HepG2 (cell line): ENCODE results near the gene SLC25A25. TPM values are rescaled to one million over a fixed set of nuclear protein-coding genes. Genes with fewer than 3 reads are reported as not detected.
A peak's percentile ranks its signal among the peaks of the same experiment; 100 is the strongest.

Experiments used
- CTCF ChIP-seq: sonication (generic); formaldehyde crosslinking; IDR thresholded peaks from 2 replicates; pipeline ENCODE4 v1.5.0; 2020; ENCODE audit warnings: mild to moderate bottlenecking, missing genetic modification reagents, moderate library complexity
- HNRNPUL1 ChIP-seq: fragments of 200-400 bp; formaldehyde crosslinking; IDR thresholded peaks from 2 replicates; pipeline ENCODE4 v1.6.1; 2017; ENCODE audit warnings: low read depth, mild to moderate bottlenecking, low read length, moderate library complexity
- RXRA ChIP-seq: sonication (generic); formaldehyde crosslinking; IDR thresholded peaks from 2 replicates; pipeline ENCODE4 v1.5.1; 2020; ENCODE audit warnings: missing genetic modification reagents
- SAP130 ChIP-seq: IDR thresholded peaks from 2 replicates; pipeline ENCODE4 v1.6.1; 2016; ENCODE audit warnings: low read depth
- STAG1 ChIP-seq: sonication (generic); formaldehyde crosslinking; IDR thresholded peaks from 2 replicates; pipeline ENCODE4 v1.4.0; 2020; ENCODE audit warnings: missing genetic modification reagents
- ZMYM2 ChIP-seq: sonication (generic); formaldehyde crosslinking; IDR thresholded peaks from 2 replicates; pipeline ENCODE4 v1.8.0; 2022; ENCODE audit warnings: mild to moderate bottlenecking, missing genetic modification reagents
- ZNF256 ChIP-seq: sonication (generic); formaldehyde crosslinking; conservative IDR thresholded peaks from 2 replicates; pipeline ENCODE4 v1.4.0; 2020; ENCODE audit warnings: missing genetic modification reagents
- ZNF414 ChIP-seq: sonication (generic); formaldehyde crosslinking; IDR thresholded peaks from 2 replicates; pipeline ENCODE4 v1.5.0; 2020; ENCODE audit warnings: missing genetic modification reagents
- ZNF687 ChIP-seq: sonication (generic); formaldehyde crosslinking; IDR thresholded peaks from 2 replicates; pipeline ENCODE4 v1.5.1; 2020; ENCODE audit warnings: mild to moderate bottlenecking, missing genetic modification reagents, moderate library complexity
- ZSCAN25 ChIP-seq: sonication (generic); formaldehyde crosslinking; IDR thresholded peaks from 2 replicates; pipeline ENCODE4 v1.8.0; 2022; ENCODE audit warnings: mild to moderate bottlenecking, missing genetic modification reagents
- polyA plus RNA-seq, 8 experiments: library from polyadenylated mRNA; depleted of rRNA in 3 of 8; stranded (reverse) in 7 of 8; unstranded in 1 of 8; fragments of >200 nt; fragmentation: Illumina TruSeq in 4 of 8; extraction: Trizol in 4 of 8; gene quantifications; 2 replicates each; pipeline versions ENCODE4 v1.2.1 to v1.2.3, GENCODE V29; 2011 to 2016; ENCODE audit warnings: low read depth in 4 of 8, missing spikeins in 1 of 8, mixed read lengths in 1 of 8; ENCODE audit not compliant: insufficient read depth in 1 of 8
- total RNA-seq, 5 experiments: library from RNA; depleted of rRNA; stranded (reverse); fragments of >200 nt; fragmentation: Illumina TruSeq; extraction: Trizol; gene quantifications; 2 replicates each; pipeline ENCODE4 v1.2.3, GENCODE V29; 2016; ENCODE audit warnings: low read depth in 1 of 5

Gene SLC25A25
- total and polyA plus RNA-seq, 2 of the 13 experiments (the other 11 are each of a cell fraction or from before 2014, with no cell fraction given), result 10.5 to 24.8 TPM

GRCh38 chr9:128143525-128144238, 75.7 kb downstream of the SLC25A25 start (continued):
- TF ChIP-seq ZNF687 (CRISPR knock-in tag), result peak; percentile 24
- TF ChIP-seq SAP130 (CRISPR knock-in tag), result peak; percentile 25; the same call in 1 of the 2 replicates
- peak; percentile 70 for TF ChIP-seq CTCF (CRISPR knock-in tag)
- no peak for TF ChIP-seq ZSCAN25 (CRISPR knock-in tag)
- TF ChIP-seq ZNF414 (CRISPR knock-in tag), result no peak
- TF ChIP-seq ZMYM2 (CRISPR knock-in tag), result no peak
- peak; percentile 50; the same call in 1 of the 2 replicates for TF ChIP-seq STAG1
- peak; percentile 15; the same call in 1 of the 2 replicates for TF ChIP-seq RXRA (CRISPR knock-in tag)
- TF ChIP-seq HNRNPUL1, result no peak
- TF ChIP-seq ZNF256 (CRISPR knock-in tag), result no peak
